ENCODE data around the gene EHD1. TPM values are rescaled to one million over a fixed set of nuclear protein-coding genes. Genes with fewer than 3 reads are reported as not detected.

The EHD1 gene
- total RNA-seq, 4 donors from 2014 or later = 67.9 to 202 (median 116) TPM

DNA sequence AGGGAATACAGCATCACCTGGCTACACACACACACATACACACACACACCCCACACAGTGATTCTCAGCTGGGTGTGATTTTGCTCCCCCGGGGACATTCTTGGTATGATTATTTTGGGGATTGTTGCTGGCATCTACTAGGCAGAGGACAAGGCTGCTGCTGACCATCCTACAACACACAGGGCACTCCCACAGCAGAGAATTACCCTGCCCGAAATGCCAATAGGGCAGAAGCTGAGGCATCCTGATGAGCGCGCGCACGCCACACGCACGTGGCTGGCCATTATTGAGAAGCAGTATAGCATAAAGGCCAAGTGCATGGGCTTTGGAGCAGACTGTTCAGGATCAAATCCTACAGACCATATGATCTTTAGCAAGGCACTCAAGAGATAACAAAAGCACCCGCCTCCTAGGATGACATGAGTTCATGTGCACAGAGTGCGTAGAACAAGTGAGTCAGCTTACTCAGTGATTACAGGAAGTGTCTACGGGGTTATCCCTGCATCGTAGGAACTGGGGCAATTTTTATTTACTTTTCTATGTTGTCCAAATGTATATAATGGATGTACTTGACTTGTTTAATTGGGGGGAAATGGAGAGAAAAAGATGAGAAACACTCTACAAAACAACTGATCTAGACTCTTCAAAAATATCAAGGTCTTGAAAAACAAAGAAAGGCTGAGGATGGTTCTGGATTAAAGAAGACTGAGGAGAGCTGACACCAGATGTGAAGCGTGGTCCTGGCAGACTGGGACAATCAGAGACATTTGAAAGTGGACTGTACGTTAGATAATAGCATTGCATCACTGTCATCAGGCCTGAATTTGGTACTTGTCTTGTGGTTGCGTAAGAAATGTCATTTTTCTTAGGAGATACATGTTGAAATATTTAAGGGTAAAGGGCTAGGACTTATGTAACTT is 7.2 kb upstream of the EHD1 start:
- 70 to 74% methylated on average over 13 to 15 of the region's 15 CpGs for WGBS, 2 donors (ENCODE audit: low coverage in 1 of 2)
- Histone ChIP-seq H3K4me1 (peaks cover 9 to 41% (median 13%) of the 10 kb centered on the region in 4 donors), H3K9me3 (no peaks in the 10 kb centered on the region), H3K36me3 (peaks cover 0 to under 1% (median 0%) of the 10 kb centered on the region in 4 donors), H3K27me3 (no peaks in the 10 kb centered on the region), H3K4me3 (no peak overlapping the region), H3K27ac (peak overlapping the region; percentile 27 to 71 (median 48))
- TF ChIP-seq CTCF (IDR thresholded peaks at IDR 0.05) (no peak), POLR2AphosphoS5 (IDR thresholded peaks at IDR 0.05) (peak in 1 of 3 donors; percentile 75)
- DNase-seq = no peak
- intact Hi-C loops (cut with DNase I; ENCODE audit: low total_unique reads) (no loop called here), in situ Hi-C loops (cut with MboI; ENCODE audit: low pct_ligation_motif_present in 1 of 4, low pct_unique_long_range_greater_than_20kb in 1 of 4, low sequenced_read_pairs in 3 of 4) (no loop called here)

DNA sequence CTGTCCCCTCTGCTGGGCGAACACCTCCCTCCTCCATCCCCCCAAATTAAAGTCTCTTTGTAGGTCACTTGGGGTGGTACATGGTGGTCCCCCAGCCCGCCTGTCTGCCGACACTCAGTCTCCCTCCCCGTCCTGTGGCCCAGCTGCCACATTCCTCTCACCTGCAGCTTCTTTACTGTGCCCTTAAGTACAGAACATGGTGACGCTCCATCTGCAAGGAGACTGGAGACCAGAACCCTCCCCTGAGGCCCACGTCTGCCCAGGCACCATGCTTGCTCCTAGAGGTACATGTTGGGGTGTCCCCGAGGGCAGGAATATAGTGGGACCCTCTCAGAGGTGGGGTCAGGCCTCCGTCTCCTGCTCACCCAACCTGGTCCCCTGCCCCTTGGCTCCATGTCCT is 5.6 kb upstream of the EHD1 start:
- no peak for DNase-seq
- Histone ChIP-seq H3K4me3 (no peak overlapping the region), H3K9me3 (no peaks in the 10 kb centered on the region), H3K27me3 (no peaks in the 10 kb centered on the region), H3K36me3 (no peaks in the 10 kb centered on the region), H3K27ac (no peak overlapping the region), H3K4me1 (peaks cover 15 to 50% (median 20%) of the 10 kb centered on the region in 4 donors)
- in situ Hi-C loops (cut with MboI; ENCODE audit: low pct_ligation_motif_present in 1 of 4, low pct_unique_long_range_greater_than_20kb in 1 of 4, low sequenced_read_pairs in 3 of 4) (loop anchor here in 1 of 4 donors (5.0 kb wide), 1 partner anchor 37 kb away; no protein-coding TSS in a partner anchor), intact Hi-C loops (cut with DNase I; ENCODE audit: low total_unique reads) (no loop called here)
- 89% methylated on average over 8 of the region's 8 CpGs; no CpG with 5 or more reads in 1 of the 2 donors for WGBS, 2 donors (ENCODE audit: low coverage in 1 of 2)
- no peak for TF ChIP-seq POLR2A (IDR thresholded peaks at IDR 0.05)
- no peak for TF ChIP-seq CTCF (IDR thresholded peaks at IDR 0.05)
- no peak for TF ChIP-seq POLR2AphosphoS5 (IDR thresholded peaks at IDR 0.05)
- no peak for TF ChIP-seq EP300 (IDR thresholded peaks at IDR 0.05; ENCODE audit: low read depth)

DNA sequence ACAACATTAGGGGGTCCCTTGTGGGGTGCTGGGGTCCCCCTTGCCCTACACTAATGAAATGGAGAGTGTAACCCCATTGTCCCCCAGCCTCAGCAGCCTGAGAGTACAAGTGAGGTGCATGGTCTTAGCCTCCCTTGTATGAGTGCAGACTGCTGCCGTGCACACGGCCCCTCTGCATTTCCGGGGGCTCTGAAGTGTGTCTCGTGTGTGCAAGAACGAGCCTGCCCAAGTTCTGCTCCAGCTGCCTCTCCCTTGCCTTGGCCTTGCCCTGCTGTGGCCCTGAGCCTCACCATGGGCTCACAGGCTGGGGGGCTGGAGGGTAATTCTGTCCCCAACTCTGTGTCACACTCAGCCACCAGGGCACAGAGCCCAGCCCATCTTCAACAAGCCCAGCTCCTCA is 5.2 kb upstream of the EHD1 start:
- TF ChIP-seq POLR2AphosphoS5 (IDR thresholded peaks at IDR 0.05) = no peak
- no peak overlapping the region for H3K4me3 ChIP-seq
- peaks cover 15 to 48% (median 18%) of the 10 kb centered on the region in 4 donors for H3K4me1 ChIP-seq
- intact Hi-C loops (cut with DNase I; ENCODE audit: low total_unique reads) (no loop called here), in situ Hi-C loops (cut with MboI; ENCODE audit: low pct_ligation_motif_present in 1 of 4, low pct_unique_long_range_greater_than_20kb in 1 of 4, low sequenced_read_pairs in 3 of 4) (loop anchor here in 1 of 4 donors (5.0 kb wide), 1 partner anchor 36 kb away; no protein-coding TSS in a partner anchor)
- WGBS, 2 donors (ENCODE audit: low coverage in 1 of 2) = 86% methylated on average over 5 of the region's 5 CpGs; no CpG with 5 or more reads in 1 of the 2 donors
- H3K27ac ChIP-seq = no peak overlapping the region
- H3K27me3 ChIP-seq = no peaks in the 10 kb centered on the region
- no peak for DNase-seq
- H3K36me3 ChIP-seq = no peaks in the 10 kb centered on the region
- H3K9me3 ChIP-seq = no peaks in the 10 kb centered on the region

- no peaks in the 10 kb centered on the region for H3K27me3 ChIP-seq
- intact Hi-C loops (cut with DNase I; ENCODE audit: low total_unique reads) = no loop called here
- peak overlapping the region in 1 of 4 donors; percentile 98 for H3K27ac ChIP-seq
- in situ Hi-C loops (cut with MboI; ENCODE audit: low pct_ligation_motif_present in 1 of 4, low pct_unique_long_range_greater_than_20kb in 1 of 4, low sequenced_read_pairs in 3 of 4) = loop anchor here in 1 of 4 donors (5.0 kb wide), 1 partner anchor 35 kb away; no protein-coding TSS in a partner anchor
- no peak for DNase-seq
- no peaks in the 10 kb centered on the region for H3K9me3 ChIP-seq
- TF ChIP-seq POLR2AphosphoS5 (IDR thresholded peaks at IDR 0.05) = no peak
- no peak for TF ChIP-seq CTCF (IDR thresholded peaks at IDR 0.05)
- TF ChIP-seq POLR2A (IDR thresholded peaks at IDR 0.05) = no peak
- WGBS, 2 donors (ENCODE audit: low coverage in 1 of 2) = 83 to 90% methylated on average over 4 to 5 of the region's 5 CpGs
- H3K4me1 ChIP-seq = peaks cover 6 to 38% (median 12%) of the 10 kb centered on the region in 4 donors
- H3K4me3 ChIP-seq = no peak overlapping the region
- no peaks in the 10 kb centered on the region for H3K36me3 ChIP-seq
Observed at GRCh38 chr11:64882243-64882642, 3.8 kb upstream of the EHD1 start.
